GM12878 (cell line): ENCODE data around the gene TEAD4. TPM values are rescaled to one million over a fixed set of nuclear protein-coding genes. Genes with fewer than 3 reads are reported as not detected.
"Not testable (repeated sequence)": the region's sequence is repeated elsewhere in the genome, so short reads cannot be mapped to it uniquely, and the experiment has no call there.

Source experiments
- ATAC-seq: fragments of 200-7000 bp; cut with Tn5 transposase; 3 replicates; pipeline ENCODE4 v1.9.1; 2020; ENCODE audit warnings: mild to moderate bottlenecking, moderate library complexity
- BruUV-seq: library from RNA; stranded (reverse); fragments of 400-500 nt; replicated peaks from 2 replicates; lab custom pipeline; 2021; lab: Mats Ljungman, UMichigan
- CTCF ChIA-PET: fragments of 300-600 bp; sonication (Branson Sonifier 250); formaldehyde crosslinking; extraction: SDS; loops from one replicate; lab custom pipeline; 2021; ENCODE audit warnings: inconsistent platforms; lab: Yijun Ruan, JAX
- POLR2A ChIA-PET: fragments of 350-600 bp; formaldehyde crosslinking; extraction: SDS; loops from one replicate; lab custom pipeline; 2021; ENCODE audit warnings: inconsistent platforms; lab: Charles Lee
- RAD21 ChIA-PET: fragments of 300-600 bp; sonication (Branson Sonifier 250); formaldehyde crosslinking; loops from one replicate; lab custom pipeline; 2023; ENCODE audit warnings: antibody characterized with exemption; ENCODE audit not compliant: unreplicated experiment; lab: Charles Lee
- SMC1A ChIA-PET: fragments of 300-600 bp; sonication (Branson Sonifier 250); formaldehyde crosslinking; loops from one replicate; lab custom pipeline; 2023; ENCODE audit not compliant: unreplicated experiment, uncharacterized antibody; lab: Charles Lee
- DNase-seq: peaks from one replicate; pipeline ENCODE4 v3.0.0-alpha.2; 2011; ENCODE audit warnings: low read depth, low spot score
- FAIRE-seq: peaks from 3 replicates; lab custom pipeline; 2011; peaks lifted over from hg19 to GRCh38; lab: Jason Lieb, UNC
- H2AFZ ChIP-seq: 2 replicates; pipeline ENCODE4 v1.6.0; 2011; ENCODE audit warnings: low read depth, low read length, control low read depth; ENCODE audit not compliant: control insufficient read depth
- H3K27ac ChIP-seq: 2 replicates; pipeline ENCODE4 v1.5.1; 2011; ENCODE audit warnings: control low read depth; ENCODE audit not compliant: control insufficient read depth, insufficient read depth
- H3K27me3 ChIP-seq, 2 experiments: replicated peaks in 1 of 2; 2 replicates each; pipeline versions ENCODE4 v1.6.0 to v1.6.1; 2011; ENCODE audit warnings: low read length in 1 of 2; ENCODE audit not compliant: control insufficient read depth in 2 of 2, insufficient read depth in 2 of 2
- H3K36me3 ChIP-seq, 2 experiments: 2 replicates each; pipeline ENCODE4 v1.5.1; 2011; ENCODE audit warnings: low read length in 1 of 2; ENCODE audit not compliant: control insufficient read depth in 2 of 2, insufficient read depth in 2 of 2
- H3K4me1 ChIP-seq: 2 replicates; pipeline ENCODE4 v1.6.1; 2011; ENCODE audit warnings: mild to moderate bottlenecking, low read length, moderate library complexity, mixed read lengths; ENCODE audit not compliant: control insufficient read depth, insufficient read depth
- H3K4me2 ChIP-seq: 2 replicates; pipeline ENCODE4 v1.6.0; 2011; ENCODE audit warnings: control low read depth; ENCODE audit not compliant: control insufficient read depth, insufficient read depth
- H3K4me3 ChIP-seq: fragments of 200-600 bp; sonication (generic); 2 replicates; pipeline ENCODE4 v1.5.1; 2016
- H3K79me2 ChIP-seq: 2 replicates; pipeline ENCODE4 v1.6.0; 2011; ENCODE audit warnings: low read length; ENCODE audit not compliant: control insufficient read depth, insufficient read depth
- H3K9ac ChIP-seq: 2 replicates; pipeline ENCODE4 v1.8.0; 2011; ENCODE audit warnings: low read length, control low read depth, mixed read lengths; ENCODE audit not compliant: control insufficient read depth, insufficient read depth
- H3K9me3 ChIP-seq: replicated peaks from 3 replicates; pipeline ENCODE4 v1.5.1; 2011; ENCODE audit warnings: mild to moderate bottlenecking, low read length; ENCODE audit not compliant: control insufficient read depth, insufficient read depth
- H4K20me1 ChIP-seq: 2 replicates; pipeline ENCODE4 v1.6.0; 2011; ENCODE audit not compliant: control insufficient read depth, insufficient read depth
- CBX3 ChIP-seq: fragments of 200-600 bp; sonication (generic); IDR thresholded peaks from 2 replicates; pipeline ENCODE4 v1.6.1; 2016; ENCODE audit warnings: low read depth, borderline replicate concordance
- CUX1 ChIP-seq: IDR thresholded peaks from 2 replicates; pipeline ENCODE4 v1.6.1; 2012; ENCODE audit warnings: improper control_type of control experiment, low read depth, low read length; ENCODE audit not compliant: insufficient replicate concordance
- FOS ChIP-seq: IDR thresholded peaks from 3 replicates; pipeline ENCODE4 v1.6.1; 2011; ENCODE audit warnings: borderline replicate concordance; ENCODE audit not compliant: insufficient read length; ENCODE audit errors: extremely low read depth
- FOXK2 ChIP-seq: fragments of 450-650 bp; IDR thresholded peaks from 2 replicates; pipeline ENCODE4 v1.6.1; 2017; ENCODE audit warnings: mild to moderate bottlenecking, moderate library complexity
- SP1 ChIP-seq: IDR thresholded peaks from one replicate; pipeline ENCODE4 v1.6.1; 2011; ENCODE audit warnings: low read depth, low read length
- SUPT20H ChIP-seq: IDR thresholded peaks from 2 replicates; pipeline ENCODE4 v1.6.1; 2011; ENCODE audit warnings: low read depth, mild to moderate bottlenecking, low read length, moderate library complexity, borderline replicate concordance; ENCODE audit not compliant: control insufficient read depth
- ZNF384 ChIP-seq: IDR thresholded peaks from 2 replicates; pipeline ENCODE4 v1.6.1; 2012; ENCODE audit warnings: low read depth, mild to moderate bottlenecking, low read length, improper control_type of control experiment, borderline replicate concordance
- WGBS: methylation state at CpG from one replicate; pipeline ENCODE4 v1.1.6; 2016; ENCODE audit warnings: low lambda C conversion rate; ENCODE audit not compliant: insufficient replicate concordance, insufficient coverage; ENCODE audit errors: missing lambda C conversion rate; 5-methylcytosine and 5-hydroxymethylcytosine counted together
- in situ Hi-C: fragments of 300-500 bp; cut with MboI; formaldehyde crosslinking; loops from 9 replicates; pipeline ENCODE4 v1.14.3; 2018; ENCODE audit warnings: mixed read lengths
- intact Hi-C: fragments of 100-400 bp; cut with micrococcal nuclease; formaldehyde crosslinking; loops from one replicate; pipeline ENCODE4 v1.14.2; 2022; ENCODE audit not compliant: unreplicated experiment
- polyA plus RNA-seq, 11 experiments: library from polyadenylated mRNA; depleted of rRNA in 4 of 11; unstranded in 6 of 11; stranded (reverse) in 5 of 11; fragments of >200 nt; fragmentation: Nextera tagmentation in 4 of 11; fragmentation: Illumina TruSeq in 1 of 11; extraction: Ambion mirVana in 4 of 11; extraction: Trizol in 1 of 11; gene quantifications; 1 replicate in 1 of 11; 2 replicates in 10 of 11; pipeline versions ENCODE4 v1.2.1 to v1.2.3, GENCODE V29; 2011 to 2016; ENCODE audit warnings: inconsistent platforms in 2 of 11, missing spikeins in 2 of 11, low read depth in 1 of 11
- total RNA-seq, 4 experiments: library from RNA; depleted of rRNA in 3 of 4; stranded (reverse); fragments of >200 nt in 3 of 4; fragmentation: Illumina TruSeq in 1 of 4; extraction: Trizol in 1 of 4; gene quantifications; 2 replicates each; pipeline versions ENCODE4 v1.2.1 to v1.2.3, GENCODE V29; 2013 to 2021

TEAD4 gene
- total and polyA plus RNA-seq, 10 of the 15 experiments (the other 5 are each of a cell fraction or from before 2014, with no cell fraction given) = 0.04 to 0.68 (median 0.31) TPM; not detected in 4

- TF ChIP-seq CUX1 = no peak
- no peak for TF ChIP-seq SP1
- no peak for TF ChIP-seq FOS
- no peak for TF ChIP-seq FOXK2
- TF ChIP-seq CBX3 = no peak
- TF ChIP-seq ZNF384 = no peak
- TF ChIP-seq SUPT20H = no peak
Observed at GRCh38 chr12:3065300-3065699, 106.1 kb downstream of the TEAD4 start (continued).

- WGBS = 3% methylated on average over 3 of the region's 3 CpGs
- not testable (repeated sequence) for DNase-seq
Observed at GRCh38 chr12:3065846-3066245, 106.6 kb downstream of the TEAD4 start.

More at GRCh38 chr12:3065846-3066245, 106.6 kb downstream of the TEAD4 start:
- POLR2A ChIA-PET, RAD21 ChIA-PET, intact Hi-C loops, H2AFZ ChIP-seq, H3K36me3 ChIP-seq, in situ Hi-C loops, BruUV-seq, H3K4me1 ChIP-seq, H4K20me1 ChIP-seq, ATAC-seq, H3K9me3 ChIP-seq, CTCF ChIA-PET, H3K9ac ChIP-seq, SMC1A ChIA-PET, FAIRE-seq, H3K4me3 ChIP-seq, H3K79me2 ChIP-seq, H3K27me3 ChIP-seq, H3K27ac ChIP-seq, H3K4me2 ChIP-seq: not testable (repeated sequence)
